Measurements from ENCODE around the gene PRKG1. TPM values are rescaled to one million over a fixed set of nuclear protein-coding genes. Genes with fewer than 3 reads are reported as not detected.

PRKG1 gene
- total RNA-seq, 2 donors from 2014 or later: 17.8 to 31.1 TPM

GRCh38 chr10:51301644-51302043 lies 227.4 kb downstream of the PRKG1 start:
- Histone ChIP-seq H3K4me3 (no peak overlapping the region), H3K36me3 (no peaks in the 10 kb centered on the region), H3K27ac (peak overlapping the region; percentile 44 to 61), H3K27me3 (no peaks in the 10 kb centered on the region), H3K9me3 (no peaks in the 10 kb centered on the region), H3K4me1 (peaks cover 0 to 19% of the 10 kb centered on the region in 2 donors)
- TF ChIP-seq CTCF (IDR thresholded peaks at IDR 0.05): no peak
- DNase-seq (ENCODE audit: low spot score): no peak

DNA sequence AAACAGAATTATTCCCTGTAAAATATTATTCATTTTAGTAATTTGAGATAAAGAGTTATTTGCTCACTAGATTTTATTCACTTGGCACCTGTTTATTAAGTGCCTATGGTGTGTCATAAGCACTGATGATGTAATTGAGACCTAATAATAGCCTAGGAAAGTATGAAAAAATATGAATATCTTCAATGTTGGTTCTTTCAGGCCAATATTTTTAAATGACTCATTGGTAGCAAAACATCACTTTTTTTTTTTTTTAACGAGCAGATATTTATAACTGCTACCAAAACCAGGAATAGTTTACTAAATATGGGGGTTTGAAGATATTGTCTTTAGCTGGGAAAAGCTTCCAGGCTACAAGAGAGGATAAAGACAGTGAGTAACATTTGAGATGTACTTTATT lies 228.0 kb downstream of the PRKG1 start:
- Histone ChIP-seq H3K27ac (peak overlapping the region; percentile 44 to 61), H3K27me3 (no peaks in the 10 kb centered on the region), H3K4me3 (no peak overlapping the region), H3K4me1 (peaks cover 0 to 19% of the 10 kb centered on the region in 2 donors), H3K36me3 (no peaks in the 10 kb centered on the region), H3K9me3 (no peaks in the 10 kb centered on the region)
- TF ChIP-seq CTCF (IDR thresholded peaks at IDR 0.05): no peak
- DNase-seq (ENCODE audit: low spot score): no peak

DNA sequence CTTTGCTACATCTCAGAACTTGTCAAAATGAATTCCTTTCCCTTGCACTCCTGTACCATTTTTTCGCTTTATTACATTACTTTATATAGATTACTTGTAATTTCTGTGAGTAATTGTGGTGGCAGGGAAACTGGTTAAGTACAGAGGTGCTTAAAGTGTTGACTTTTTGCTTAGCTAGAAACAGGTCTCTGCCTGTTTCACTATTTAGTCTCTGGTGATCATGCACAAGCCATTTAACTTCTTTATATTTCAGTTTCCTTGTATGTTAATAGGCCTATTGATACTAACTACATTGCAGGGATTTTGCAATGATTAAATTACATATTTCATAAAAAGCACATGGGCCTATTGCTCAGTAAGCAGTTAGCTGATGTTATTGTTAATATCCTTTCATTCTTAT lies 233.8 kb downstream of the PRKG1 start:
- no peak for TF ChIP-seq CTCF (IDR thresholded peaks at IDR 0.05)
- no peak for DNase-seq (ENCODE audit: low spot score)
- H3K27me3 ChIP-seq: no peaks in the 10 kb centered on the region
- H3K36me3 ChIP-seq: no peaks in the 10 kb centered on the region
- H3K9me3 ChIP-seq: no peaks in the 10 kb centered on the region
- no peak overlapping the region for H3K4me3 ChIP-seq
- H3K27ac ChIP-seq: no peak overlapping the region
- peaks cover 0 to 3% of the 10 kb centered on the region in 2 donors for H3K4me1 ChIP-seq

DNA sequence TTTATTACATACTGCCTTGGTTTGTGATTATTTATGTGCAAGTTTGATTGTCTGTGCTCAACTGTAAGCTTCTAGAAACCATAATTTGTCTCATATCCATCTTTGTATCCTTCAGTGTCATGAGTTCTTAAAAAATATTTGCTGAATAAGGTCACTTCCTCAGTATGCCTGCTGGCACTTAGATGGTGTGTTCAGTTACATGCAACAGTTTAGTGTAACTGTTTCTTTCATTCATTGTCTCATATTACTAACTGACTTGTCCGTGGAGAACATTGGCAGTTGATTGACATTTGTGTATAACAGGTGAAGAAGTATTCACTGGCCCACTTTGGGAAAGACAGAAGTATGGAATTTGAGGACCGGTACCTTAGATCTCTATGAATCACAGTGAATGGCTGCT lies 236.9 kb downstream of the PRKG1 start:
- no peak for DNase-seq (ENCODE audit: low spot score)
- Histone ChIP-seq H3K9me3 (no peaks in the 10 kb centered on the region), H3K36me3 (no peaks in the 10 kb centered on the region), H3K4me1 (peaks cover 0 to 8% of the 10 kb centered on the region in 2 donors), H3K27me3 (no peaks in the 10 kb centered on the region), H3K27ac (no peak overlapping the region), H3K4me3 (no peak overlapping the region)
- TF ChIP-seq CTCF (IDR thresholded peaks at IDR 0.05): no peak

DNA sequence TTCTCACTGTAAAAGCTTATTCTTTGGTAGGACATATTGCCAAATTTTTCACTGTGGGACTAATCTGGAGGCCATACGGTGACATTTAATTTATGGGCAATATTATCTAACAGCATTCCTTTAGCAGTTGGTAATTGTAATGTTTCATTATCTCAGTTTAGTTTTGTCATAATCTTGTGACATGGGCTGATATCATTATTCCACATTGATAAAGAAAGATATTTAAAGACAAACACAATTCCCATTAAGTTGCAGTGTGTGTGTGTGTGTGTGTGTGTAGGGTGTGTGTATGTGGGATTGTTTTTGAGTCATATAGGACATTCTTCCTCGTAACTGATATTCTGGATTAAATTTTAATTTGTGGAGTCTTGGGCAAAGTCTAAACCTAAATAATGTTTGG lies 238.5 kb downstream of the PRKG1 start:
- Histone ChIP-seq H3K4me1 (peaks cover 0 to 8% of the 10 kb centered on the region in 2 donors), H3K27ac (no peak overlapping the region), H3K36me3 (no peaks in the 10 kb centered on the region), H3K4me3 (no peak overlapping the region), H3K9me3 (no peaks in the 10 kb centered on the region), H3K27me3 (no peaks in the 10 kb centered on the region)
- TF ChIP-seq CTCF (IDR thresholded peaks at IDR 0.05): no peak
- DNase-seq (ENCODE audit: low spot score): no peak

DNA sequence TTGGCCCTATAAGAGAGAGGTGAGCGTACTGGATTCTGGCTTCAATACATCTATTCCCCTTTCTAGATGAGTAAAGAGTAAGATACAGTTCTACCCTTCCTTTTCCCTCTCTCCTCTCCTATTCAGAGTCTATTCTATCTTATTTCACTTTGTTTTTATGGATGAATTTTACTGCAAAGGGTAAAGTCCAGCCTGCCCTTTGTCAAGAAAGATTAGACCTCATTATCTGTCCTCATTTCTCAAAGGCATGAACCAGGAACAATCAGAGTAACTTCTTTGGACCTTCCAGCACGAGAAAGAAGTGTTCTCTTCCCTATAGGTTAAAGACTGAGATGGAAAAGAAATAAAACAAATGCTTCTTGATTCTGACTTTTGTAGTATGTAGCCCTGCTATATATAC lies 239.0 kb downstream of the PRKG1 start:
- DNase-seq (ENCODE audit: low spot score): no peak
- no peak overlapping the region for H3K27ac ChIP-seq
- peaks cover 0 to 8% of the 10 kb centered on the region in 2 donors for H3K4me1 ChIP-seq
- H3K27me3 ChIP-seq: no peaks in the 10 kb centered on the region
- H3K4me3 ChIP-seq: no peak overlapping the region
- no peaks in the 10 kb centered on the region for H3K36me3 ChIP-seq
- H3K9me3 ChIP-seq: no peaks in the 10 kb centered on the region
- no peak for TF ChIP-seq CTCF (IDR thresholded peaks at IDR 0.05)

Measured in right atrium auricular region (tissue), 2 donors.